Prostate gland (tissue), 2 donors: ENCODE results near the gene SRGAP1.

Experiments
- POLR2A ChIP-seq: fragments of 450-650 bp; IDR thresholded peaks from one replicate; pipeline ENCODE4 v1.6.1; 2016; ENCODE audit warnings: antibody characterized with exemption, mild to moderate bottlenecking
- POLR2AphosphoS5 ChIP-seq: sonication (generic); formaldehyde crosslinking; IDR thresholded peaks from one replicate; pipeline ENCODE4 v1.6.1; 2017; ENCODE audit warnings: antibody characterized with exemption
- TF ChIP-seq, protein P1 (sequence below), 4 experiments: fragments of 200-600 bp in 2 of 4; fragments of 450-650 bp in 2 of 4; sonication (generic) in 2 of 4; IDR thresholded peaks; 1 replicate in 3 of 4; 2 replicates in 1 of 4; pipeline ENCODE4 v1.5.1; 2016 to 2019; ENCODE audit warnings: antibody characterized with exemption in 4 of 4, mild to moderate bottlenecking in 2 of 4, moderate library complexity in 2 of 4

DNA sequence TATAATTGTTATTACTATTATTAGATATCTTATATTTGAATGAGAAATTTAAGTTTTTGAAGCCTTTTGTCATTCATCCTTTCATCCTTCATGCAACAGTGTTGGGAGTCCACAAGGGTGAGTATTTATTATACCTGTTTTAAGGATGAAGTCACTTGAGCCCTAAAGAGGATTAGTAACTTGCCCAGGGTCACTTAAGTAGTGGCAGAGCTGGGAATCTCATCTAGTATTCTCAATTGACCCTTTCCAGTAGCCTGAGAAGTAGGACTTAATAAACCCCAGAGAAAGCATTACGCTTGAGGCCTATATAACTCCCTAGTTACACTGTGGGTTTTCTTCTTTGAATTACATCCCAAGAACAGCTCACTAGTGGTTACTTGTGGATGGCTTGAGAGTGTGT is 119.8 kb downstream of the SRGAP1 start:
- TF ChIP-seq POLR2AphosphoS5 = no peak
- TF ChIP-seq, protein P1, sequence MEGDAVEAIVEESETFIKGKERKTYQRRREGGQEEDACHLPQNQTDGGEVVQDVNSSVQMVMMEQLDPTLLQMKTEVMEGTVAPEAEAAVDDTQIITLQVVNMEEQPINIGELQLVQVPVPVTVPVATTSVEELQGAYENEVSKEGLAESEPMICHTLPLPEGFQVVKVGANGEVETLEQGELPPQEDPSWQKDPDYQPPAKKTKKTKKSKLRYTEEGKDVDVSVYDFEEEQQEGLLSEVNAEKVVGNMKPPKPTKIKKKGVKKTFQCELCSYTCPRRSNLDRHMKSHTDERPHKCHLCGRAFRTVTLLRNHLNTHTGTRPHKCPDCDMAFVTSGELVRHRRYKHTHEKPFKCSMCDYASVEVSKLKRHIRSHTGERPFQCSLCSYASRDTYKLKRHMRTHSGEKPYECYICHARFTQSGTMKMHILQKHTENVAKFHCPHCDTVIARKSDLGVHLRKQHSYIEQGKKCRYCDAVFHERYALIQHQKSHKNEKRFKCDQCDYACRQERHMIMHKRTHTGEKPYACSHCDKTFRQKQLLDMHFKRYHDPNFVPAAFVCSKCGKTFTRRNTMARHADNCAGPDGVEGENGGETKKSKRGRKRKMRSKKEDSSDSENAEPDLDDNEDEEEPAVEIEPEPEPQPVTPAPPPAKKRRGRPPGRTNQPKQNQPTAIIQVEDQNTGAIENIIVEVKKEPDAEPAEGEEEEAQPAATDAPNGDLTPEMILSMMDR (IDR thresholded peaks at IDR 0.05) = no peak
- no peak for TF ChIP-seq POLR2A
